BJ (cell line): ENCODE results near the gene KRT6A. TPM values are rescaled to one million over a fixed set of nuclear protein-coding genes. Genes with fewer than 3 reads are reported as not detected.

Experiments
- CTCF ChIA-PET: fragments of 350-600 bp; formaldehyde crosslinking; extraction: SDS; loops from one replicate; lab custom pipeline; 2021; ENCODE audit warnings: antibody characterized with exemption, inconsistent platforms; lab: Yijun Ruan, JAX
- POLR2A ChIA-PET: fragments of 300-600 bp; sonication (Branson Sonifier 250); formaldehyde crosslinking; extraction: SDS; loops from one replicate; lab custom pipeline; 2021; ENCODE audit warnings: antibody characterized with exemption; lab: Charles Lee
- DNase-seq: peaks from one replicate; pipeline ENCODE4 v3.0.0-alpha.2; 2011; ENCODE audit warnings: low read depth
- H3K27me3 ChIP-seq: 2 replicates; pipeline ENCODE4 v1.6.0; 2011; ENCODE audit warnings: low read length; ENCODE audit not compliant: control insufficient read depth, insufficient read depth
- H3K36me3 ChIP-seq: 2 replicates; pipeline ENCODE4 v1.5.1; 2011; ENCODE audit warnings: low read length; ENCODE audit not compliant: control insufficient read depth, insufficient read depth
- H3K4me3 ChIP-seq: 2 replicates; pipeline ENCODE4 v1.5.1; 2011; ENCODE audit warnings: low read depth, mild to moderate bottlenecking, control low read depth, low read length
- polyA plus RNA-seq: library from polyadenylated mRNA; depleted of rRNA; stranded (reverse); fragments of >200 nt; gene quantifications from 2 replicates; pipeline ENCODE4 v1.2.3, GENCODE V29; 2011
- TF ChIP-seq, protein P1 (sequence below): IDR thresholded peaks from 2 replicates; pipeline ENCODE4 v1.5.1; 2011; ENCODE audit warnings: low read depth, mild to moderate bottlenecking, control low read depth, inconsistent platforms, low read length, moderate library complexity; ENCODE audit not compliant: insufficient read depth

Gene KRT6A
- polyA plus RNA-seq, 1 experiment = not detected

DNA sequence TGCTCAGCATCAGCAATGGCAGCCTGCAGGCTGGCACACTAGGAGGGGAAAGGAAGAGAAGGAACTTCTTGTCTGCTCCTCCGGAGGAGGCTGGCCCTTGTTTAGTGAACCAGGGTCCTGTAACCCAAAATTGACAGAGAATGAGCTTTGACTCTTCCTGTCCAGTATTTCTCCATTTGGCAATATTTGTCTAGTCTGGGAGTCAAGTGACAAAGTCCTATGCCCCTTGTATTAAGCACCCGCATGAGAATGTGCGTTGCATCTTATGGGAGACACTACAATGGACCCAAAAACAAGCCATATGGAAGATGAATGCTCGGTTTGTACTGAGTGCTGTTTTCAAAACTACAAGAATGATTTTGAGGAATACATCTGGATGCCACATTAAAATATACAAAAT lies 23.2 kb downstream of the KRT6A start:
- POLR2A ChIA-PET = no interaction called here
- Histone ChIP-seq H3K27me3 (peaks cover 3% of the 10 kb centered on the region; the same call in 1 of the 2 replicates), H3K4me3 (no peak overlapping the region), H3K36me3 (no peaks in the 10 kb centered on the region)
- TF ChIP-seq, protein P1, sequence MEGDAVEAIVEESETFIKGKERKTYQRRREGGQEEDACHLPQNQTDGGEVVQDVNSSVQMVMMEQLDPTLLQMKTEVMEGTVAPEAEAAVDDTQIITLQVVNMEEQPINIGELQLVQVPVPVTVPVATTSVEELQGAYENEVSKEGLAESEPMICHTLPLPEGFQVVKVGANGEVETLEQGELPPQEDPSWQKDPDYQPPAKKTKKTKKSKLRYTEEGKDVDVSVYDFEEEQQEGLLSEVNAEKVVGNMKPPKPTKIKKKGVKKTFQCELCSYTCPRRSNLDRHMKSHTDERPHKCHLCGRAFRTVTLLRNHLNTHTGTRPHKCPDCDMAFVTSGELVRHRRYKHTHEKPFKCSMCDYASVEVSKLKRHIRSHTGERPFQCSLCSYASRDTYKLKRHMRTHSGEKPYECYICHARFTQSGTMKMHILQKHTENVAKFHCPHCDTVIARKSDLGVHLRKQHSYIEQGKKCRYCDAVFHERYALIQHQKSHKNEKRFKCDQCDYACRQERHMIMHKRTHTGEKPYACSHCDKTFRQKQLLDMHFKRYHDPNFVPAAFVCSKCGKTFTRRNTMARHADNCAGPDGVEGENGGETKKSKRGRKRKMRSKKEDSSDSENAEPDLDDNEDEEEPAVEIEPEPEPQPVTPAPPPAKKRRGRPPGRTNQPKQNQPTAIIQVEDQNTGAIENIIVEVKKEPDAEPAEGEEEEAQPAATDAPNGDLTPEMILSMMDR = no peak
- CTCF ChIA-PET = no interaction called here
- no peak for DNase-seq

DNA sequence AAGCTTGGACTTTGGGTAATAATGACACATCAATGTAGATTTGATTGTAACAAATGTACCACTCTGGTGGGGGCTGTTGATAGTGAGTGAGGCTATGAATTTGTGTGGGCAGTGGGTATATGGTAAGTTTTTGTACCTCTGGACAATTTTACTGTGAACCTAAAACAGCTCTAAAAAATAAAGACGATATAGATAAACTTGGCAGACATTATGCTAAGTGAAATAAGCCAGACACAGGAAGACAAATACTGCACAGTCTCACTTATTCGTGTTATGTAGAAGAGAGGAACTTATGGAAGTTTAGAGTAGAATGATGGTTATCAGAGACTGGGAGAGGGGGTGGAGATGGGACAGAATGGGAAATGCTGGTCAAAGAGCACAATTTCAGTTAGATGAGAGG lies 28.2 kb downstream of the KRT6A start:
- Histone ChIP-seq H3K27me3 (peaks cover 3% of the 10 kb centered on the region; the same call in 1 of the 2 replicates), H3K4me3 (no peak overlapping the region), H3K36me3 (no peaks in the 10 kb centered on the region)
- DNase-seq = no peak
- TF ChIP-seq, protein P1 = no peak
- CTCF ChIA-PET = interaction anchor here (1.4 kb wide), 1 partner anchor 15 kb away, joined by 4 read pairs; no protein-coding TSS in a partner anchor
- POLR2A ChIA-PET = interaction anchor here (0.5 kb wide), 1 partner anchor 13 kb away, joined by 4 read pairs; the partner anchor contains the start of gene KRT6B

DNA sequence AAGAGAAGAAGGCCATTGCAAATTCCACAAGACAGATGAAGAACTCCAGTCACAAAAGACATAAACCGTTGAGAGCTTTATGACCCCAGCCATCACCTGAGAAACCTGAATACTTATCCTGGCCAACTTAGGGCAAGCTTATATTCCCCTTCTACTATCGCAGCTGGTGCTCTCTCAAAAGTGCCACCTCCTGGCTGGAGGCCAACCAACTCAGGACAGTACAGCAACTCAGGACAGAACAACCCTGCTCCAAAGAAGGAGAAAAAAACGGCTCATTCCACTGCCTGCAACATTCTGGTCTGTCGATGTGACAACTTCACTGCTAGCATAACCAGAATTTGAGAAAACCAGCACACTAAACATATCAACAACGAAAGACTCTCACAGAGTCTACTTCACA lies 31.4 kb downstream of the KRT6A start:
- ChIA-PET POLR2A (no interaction called here), CTCF (no interaction called here)
- no peak overlapping the region for H3K4me3 ChIP-seq
- no peak for DNase-seq
- H3K27me3 ChIP-seq = no peaks in the 10 kb centered on the region
- H3K36me3 ChIP-seq = no peaks in the 10 kb centered on the region
- TF ChIP-seq, protein P1 = no peak

DNA sequence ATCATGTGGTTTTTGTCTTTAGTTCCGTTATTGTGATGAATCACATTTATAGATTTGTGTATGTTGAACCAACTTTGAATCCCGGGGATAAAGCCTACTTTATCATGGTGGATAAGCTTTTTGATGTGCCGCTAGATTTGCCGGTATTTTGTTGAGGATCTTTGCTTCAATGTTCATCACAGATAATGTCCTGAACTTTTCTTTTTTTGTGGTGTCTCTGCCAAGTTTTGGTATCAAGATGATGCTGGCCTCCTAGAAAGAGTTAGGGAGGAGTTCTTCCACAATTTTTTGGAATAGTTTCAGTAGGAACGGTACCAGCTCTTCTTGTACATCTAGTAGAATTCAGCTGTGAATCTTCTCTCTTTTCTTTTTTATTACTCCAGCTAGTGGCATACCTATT lies 34.2 kb downstream of the KRT6A start:
- no peak overlapping the region for H3K4me3 ChIP-seq

DNA sequence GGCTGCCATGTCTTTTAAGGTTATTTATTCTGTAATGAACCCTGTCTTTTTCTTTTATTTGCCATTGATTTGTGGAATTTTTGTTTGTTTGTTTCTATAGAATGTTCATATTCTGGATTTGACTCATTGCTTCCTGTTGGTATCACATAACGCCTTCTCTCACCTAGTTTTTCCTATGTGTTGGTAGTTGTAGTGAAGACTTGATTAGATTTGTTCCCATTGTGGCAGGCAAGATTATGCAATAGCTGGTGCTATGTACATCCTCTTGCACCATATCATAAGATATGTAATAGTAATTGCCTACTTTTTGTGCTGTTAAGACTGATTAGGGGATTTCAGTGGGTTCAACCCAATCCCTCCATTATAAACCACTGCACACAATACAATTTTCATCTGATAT lies 37.2 kb downstream of the KRT6A start:
- no peaks in the 10 kb centered on the region for H3K36me3 ChIP-seq
- H3K4me3 ChIP-seq = no peak overlapping the region
- ChIA-PET CTCF (interaction anchor here (0.7 kb wide), 1 partner anchor 180 kb away, joined by 3 read pairs; no protein-coding TSS in a partner anchor), POLR2A (no interaction called here)
- no peak for DNase-seq
- TF ChIP-seq, protein P1 = no peak
- no peaks in the 10 kb centered on the region for H3K27me3 ChIP-seq

More for the DNA sequence above, 34.2 kb downstream of the KRT6A start:
- TF ChIP-seq, protein P1 = no peak
- Histone ChIP-seq H3K36me3 (no peaks in the 10 kb centered on the region), H3K27me3 (no peaks in the 10 kb centered on the region)
- CTCF ChIA-PET = interaction anchor here (0.6 to 1.0 kb wide), 4 partner anchors 48 to 541 kb away, joined by 3 to 4 read pairs (median 4); no protein-coding TSS in a partner anchor
- POLR2A ChIA-PET = interaction anchor here (0.6 kb wide), 1 partner anchor 12 kb away, joined by 5 read pairs; no protein-coding TSS in a partner anchor
- DNase-seq = no peak
